ENCODE data around the gene MAN1A2.
A peak's percentile ranks its signal among the peaks of the same experiment; 100 is the strongest.

Gene MAN1A2

DNA sequence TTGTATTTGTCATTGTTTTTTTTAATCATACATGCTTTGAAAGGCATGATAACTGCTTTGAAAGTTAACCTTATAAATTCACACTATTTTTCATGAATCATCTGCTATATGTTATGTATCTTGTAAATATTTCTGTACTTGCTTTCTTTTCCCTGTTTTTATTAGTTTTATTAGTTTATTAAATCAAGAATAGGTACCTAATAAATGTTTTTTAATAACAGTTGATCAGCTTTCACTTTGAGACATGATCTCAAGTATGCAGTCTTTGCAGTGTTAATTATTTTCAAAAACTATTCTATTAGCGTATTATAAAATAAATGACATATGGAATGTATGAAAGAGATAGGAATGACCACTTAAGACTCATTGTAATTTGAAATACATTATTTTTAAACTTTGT, 127.8 kb downstream of the MAN1A2 start:
- DNase-seq (ENCODE audit: low spot score), result no peak

DNA sequence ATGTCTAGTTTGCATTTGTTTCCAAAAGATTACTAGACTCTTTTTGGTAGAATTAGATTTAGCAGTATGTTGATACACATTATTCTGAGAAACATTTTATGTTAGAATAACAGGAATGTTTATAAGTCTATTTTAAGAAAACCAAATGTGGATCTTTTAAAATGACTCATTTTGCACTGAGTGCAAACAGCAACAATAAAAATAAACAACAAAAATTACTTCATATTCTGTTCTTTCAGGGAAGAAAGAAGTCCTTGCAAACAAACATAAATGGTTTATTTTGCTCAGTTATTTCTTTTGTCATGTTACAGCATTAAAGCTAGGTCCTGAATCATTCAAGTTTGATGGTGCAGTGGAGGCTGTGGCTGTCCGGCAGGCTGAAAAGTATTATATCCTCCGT, 131.8 kb downstream of the MAN1A2 start:
- no peak for DNase-seq (ENCODE audit: low spot score)

GRCh38 chr1:117500584-117500983, 133.3 kb downstream of the MAN1A2 start:
- no peak for DNase-seq (ENCODE audit: low spot score)

DNA sequence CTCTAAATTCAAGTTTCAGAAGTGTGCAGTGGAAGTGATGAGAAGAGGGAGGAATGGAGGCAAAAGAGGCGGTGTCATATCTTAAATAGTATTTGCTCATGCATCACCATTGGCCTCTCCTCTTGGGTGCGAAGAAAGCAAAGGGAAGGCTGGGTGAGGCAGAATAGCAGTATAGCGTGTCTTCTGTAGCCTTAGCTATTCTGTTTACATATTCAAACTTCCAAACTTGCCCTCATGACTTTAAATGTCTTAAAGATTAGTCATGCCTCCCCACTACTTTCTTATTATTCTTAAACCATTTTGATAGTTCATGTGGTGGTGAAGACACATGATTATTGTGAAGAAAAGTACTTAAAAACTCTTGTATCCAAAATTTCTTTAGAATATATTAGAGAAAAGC, 134.0 kb downstream of the MAN1A2 start:
- peak; percentile 6 for DNase-seq (ENCODE audit: low spot score)

DNA sequence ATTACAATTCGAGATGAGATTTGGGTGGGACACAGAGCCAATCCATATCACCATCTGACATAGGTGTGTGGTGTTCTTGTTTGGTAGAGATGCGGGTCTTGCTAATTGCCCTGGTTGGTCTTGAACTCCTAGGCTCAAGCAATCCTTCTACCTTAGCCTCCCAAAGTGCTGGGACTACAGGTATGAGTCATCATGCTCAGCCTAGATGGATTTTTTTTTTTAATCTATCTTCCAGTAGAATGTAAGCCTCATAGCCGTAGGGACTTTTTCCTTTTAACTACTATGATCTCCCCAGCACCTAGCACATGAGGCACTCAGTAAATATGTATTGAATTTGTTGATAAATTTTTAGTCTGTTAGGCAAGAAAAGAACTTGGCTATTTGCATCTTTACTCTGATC, 144.0 kb downstream of the MAN1A2 start:
- no peak for DNase-seq (ENCODE audit: low spot score)

DNA sequence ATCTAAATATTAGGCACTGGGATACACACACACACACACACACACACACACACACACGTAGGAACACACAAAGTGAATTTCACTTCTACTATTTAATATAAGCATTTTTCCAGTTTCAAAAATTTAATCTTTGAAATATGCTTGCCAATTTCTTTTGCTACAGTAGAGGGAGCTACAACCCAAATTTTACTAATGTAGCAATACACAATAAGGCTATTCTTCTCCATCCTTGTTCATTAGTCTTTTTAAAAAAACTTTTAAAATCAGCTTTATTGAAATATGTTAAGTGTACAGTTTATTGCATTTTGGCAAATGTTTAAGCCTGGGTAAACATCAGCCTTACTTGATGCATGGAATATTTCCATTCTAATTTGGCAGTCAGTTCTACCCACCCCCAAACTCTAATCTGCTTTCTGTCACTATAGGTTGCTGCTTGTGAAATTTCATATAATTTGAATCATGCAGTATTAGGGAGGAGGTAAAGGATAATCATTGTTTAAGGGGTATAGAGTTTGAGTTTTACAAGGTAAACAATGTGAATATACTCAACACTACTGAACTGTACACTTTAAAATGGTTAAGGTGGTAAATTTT, 145.6 kb downstream of the MAN1A2 start:
- DNase-seq (ENCODE audit: low spot score), result peak; percentile 31

DNA sequence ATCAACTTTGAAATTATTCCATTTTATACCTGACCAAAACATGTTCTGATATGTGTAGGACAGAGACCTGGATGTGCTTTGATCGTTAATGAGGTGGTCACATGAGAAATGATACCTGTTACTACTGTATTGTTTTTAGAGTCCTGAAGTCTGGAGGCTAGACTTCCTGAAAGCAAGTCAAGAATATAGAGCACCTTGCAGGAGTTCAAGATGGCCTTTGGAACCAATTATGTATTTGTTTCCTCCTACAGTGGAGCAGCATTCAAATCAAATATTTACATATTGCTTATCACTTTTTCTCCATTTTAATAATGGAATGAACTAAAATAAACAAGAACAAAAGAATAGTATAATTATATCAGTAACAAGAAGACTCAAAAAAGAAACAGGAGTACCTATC, 155.9 kb downstream of the MAN1A2 start:
- no peak for DNase-seq (ENCODE audit: low spot score)

- no peak for DNase-seq (ENCODE audit: low spot score)
These were observed 159.8 kb downstream of the MAN1A2 start for GRCh38 chr1:117527074-117527473.

DNA sequence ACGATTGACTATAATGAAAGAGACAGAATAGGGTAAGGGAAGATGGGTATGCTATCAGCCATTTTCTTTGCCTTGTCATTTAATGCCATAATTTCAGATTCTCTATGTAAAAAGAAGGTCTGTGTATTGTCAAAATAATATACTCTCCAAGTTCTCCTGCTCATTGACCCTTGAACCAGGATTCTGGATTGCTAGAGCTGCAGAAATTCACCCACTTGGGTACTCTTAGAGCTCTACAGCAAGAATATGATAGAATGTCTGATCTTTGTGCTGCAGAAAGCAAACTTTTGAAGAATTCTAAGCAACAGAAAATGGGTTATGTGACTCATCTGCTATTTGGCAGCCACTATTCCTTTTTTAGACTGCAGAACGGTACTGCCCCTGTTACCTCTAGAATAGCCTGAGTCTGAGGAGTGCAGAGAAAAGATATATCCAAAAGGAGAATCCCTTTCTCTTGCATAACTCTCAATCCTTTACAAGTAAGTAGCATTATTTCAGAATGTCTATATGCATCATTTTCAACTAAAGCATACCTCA, 160.4 kb downstream of the MAN1A2 start:
- DNase-seq (ENCODE audit: low spot score), result peak; percentile 40

GRCh38 chr1:117529683-117530082, 162.4 kb downstream of the MAN1A2 start:
- no peak for DNase-seq (ENCODE audit: low spot score)

DNA sequence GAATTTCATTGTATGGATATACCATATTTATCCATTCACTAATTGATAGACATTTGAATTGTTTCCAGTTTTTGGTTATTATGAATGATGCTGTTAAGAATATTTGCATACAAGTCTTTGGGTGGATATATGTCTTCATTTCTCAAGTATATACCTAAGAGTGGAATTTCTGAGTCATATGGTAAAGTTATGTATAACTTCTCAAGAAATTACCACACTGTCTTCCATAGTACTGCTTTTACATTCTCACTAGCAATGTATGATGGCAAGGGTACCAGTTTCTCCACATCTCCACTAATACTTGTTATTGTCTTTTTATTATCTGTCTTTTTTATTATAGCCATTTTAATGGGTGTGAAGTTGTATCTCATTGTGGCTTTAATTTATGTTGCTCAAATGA, 164.0 kb downstream of the MAN1A2 start:
- no peak for DNase-seq (ENCODE audit: low spot score)

GRCh38 chr1:117534995-117535467, 167.8 kb downstream of the MAN1A2 start:
- DNase-seq (ENCODE audit: low spot score), result peak; percentile 71

DNA sequence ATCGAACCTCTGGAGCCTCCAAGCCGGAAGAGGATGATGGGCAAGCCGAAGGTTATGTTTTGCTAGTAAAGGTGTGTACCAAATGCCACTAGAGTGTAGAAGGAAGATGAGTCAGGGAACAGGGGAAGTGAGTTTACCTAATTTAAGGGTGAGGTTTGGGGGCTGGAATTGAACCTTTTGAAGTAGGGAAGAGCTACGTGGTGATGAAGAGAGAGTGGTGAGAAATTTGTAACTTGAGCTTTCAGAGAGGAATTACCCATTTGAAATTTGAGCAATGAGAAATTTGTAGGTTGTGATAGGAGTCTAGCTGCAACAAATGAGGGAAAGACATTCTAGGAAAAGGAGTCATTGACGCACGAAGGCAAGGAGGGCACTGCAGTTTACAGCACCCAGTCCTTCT, 168.6 kb downstream of the MAN1A2 start:
- DNase-seq (ENCODE audit: low spot score), result no peak

DNA sequence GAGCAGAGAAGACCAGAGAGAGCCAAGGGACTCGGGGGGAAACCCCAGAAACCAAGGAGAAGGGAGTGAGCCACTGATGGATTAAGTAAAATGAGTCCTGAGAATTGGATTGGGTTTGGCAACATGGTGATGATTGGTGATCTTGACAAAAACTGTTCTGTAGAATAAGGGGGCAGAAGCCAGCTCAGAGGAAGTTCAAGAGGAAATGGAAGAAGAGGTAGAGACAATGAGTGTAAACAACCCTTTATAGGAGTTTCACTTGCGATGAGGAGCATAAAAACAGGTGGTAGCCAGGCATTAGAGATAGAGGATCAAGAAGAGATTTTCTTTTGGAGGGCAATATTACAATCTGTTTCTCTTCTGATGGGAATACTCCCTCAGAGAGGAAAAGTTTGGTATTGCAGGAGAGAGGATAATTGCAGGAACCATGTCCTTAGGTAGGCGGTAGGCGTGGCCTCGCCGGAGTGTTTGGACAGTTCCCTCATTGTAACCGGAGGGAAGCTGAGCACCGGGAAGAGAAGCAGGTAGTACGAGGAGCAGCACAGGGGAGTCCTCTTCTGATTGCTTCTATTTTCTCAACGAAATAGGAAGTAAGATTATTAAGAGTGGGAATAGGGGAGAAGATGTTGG, 170.2 kb downstream of the MAN1A2 start:
- no peak for DNase-seq (ENCODE audit: low spot score)

- no peak for DNase-seq (ENCODE audit: low spot score)
These were observed 173.3 kb downstream of the MAN1A2 start for GRCh38 chr1:117540532-117540931.

GRCh38 chr1:117541003-117541402, 173.8 kb downstream of the MAN1A2 start:
- DNase-seq (ENCODE audit: low spot score), result no peak

GRCh38 chr1:117541585-117541984, 174.3 kb downstream of the MAN1A2 start:
- DNase-seq (ENCODE audit: low spot score), result no peak

GRCh38 chr1:117544509-117545109, 177.4 kb downstream of the MAN1A2 start:
- DNase-seq (ENCODE audit: low spot score), result no peak

DNA sequence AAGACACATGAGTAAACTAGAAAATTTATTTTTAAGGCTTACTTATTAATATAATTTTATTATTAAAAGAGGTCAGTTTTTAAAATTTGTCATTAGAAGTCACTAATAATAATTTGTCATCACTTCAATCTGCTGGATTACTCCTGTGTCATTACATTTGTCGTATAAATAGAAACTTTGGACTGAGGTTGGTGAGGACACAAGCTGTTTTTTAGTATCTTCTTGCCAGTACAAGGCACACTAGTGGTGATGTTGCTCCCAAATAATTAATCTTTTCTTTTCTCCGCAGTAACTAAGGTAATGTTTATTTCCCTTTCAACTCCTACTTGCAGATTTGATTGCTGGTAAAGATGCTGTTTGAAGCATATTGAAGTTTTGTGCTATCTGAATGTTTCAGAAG, 179.2 kb downstream of the MAN1A2 start:
- DNase-seq (ENCODE audit: low spot score), result no peak

GRCh38 chr1:117553471-117553870, 186.2 kb downstream of the MAN1A2 start:
- no peak for DNase-seq (ENCODE audit: low spot score)

DNA sequence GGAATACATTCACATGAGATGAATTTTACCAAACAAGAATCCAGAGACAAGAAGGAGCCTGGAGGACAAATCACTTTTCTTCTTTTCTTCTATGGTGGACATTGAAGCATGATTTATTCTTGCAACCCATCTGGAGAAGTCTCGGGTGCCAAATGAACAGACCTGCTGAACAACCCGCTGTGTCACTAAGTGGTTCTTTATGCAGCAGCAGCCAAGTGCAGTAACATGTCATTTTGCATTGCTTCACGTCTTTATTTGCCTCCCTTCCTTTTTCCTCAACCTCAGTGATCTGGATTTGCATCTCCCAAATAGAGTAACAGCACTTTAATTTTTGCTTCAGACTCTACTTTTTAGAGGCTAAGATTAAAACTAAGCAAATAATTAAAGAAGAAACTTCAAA, 188.6 kb downstream of the MAN1A2 start:
- no peak for DNase-seq (ENCODE audit: low spot score)

- no peak for DNase-seq (ENCODE audit: low spot score)
These were observed 189.1 kb downstream of the MAN1A2 start for GRCh38 chr1:117556341-117556740.

DNA sequence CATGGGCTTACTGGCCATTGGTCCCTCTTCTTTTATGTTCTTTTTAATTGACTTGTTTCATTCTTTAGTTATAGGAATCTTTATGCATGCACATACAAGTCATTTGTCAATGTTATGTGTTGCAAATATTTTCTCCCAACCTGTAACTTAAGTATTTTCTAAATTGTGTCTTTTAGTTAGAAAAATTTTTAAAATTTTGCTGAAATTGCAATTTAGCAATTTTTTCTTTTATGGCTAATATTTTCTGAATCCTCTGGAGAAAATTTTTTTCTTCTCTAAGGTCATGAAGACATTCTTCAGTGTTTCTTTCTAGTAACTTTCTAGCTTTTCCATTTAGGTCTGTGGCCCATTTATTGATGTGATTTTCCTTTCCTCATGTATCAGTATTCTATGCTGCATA, 189.7 kb downstream of the MAN1A2 start:
- DNase-seq (ENCODE audit: low spot score), result no peak

Data from AG20443 (cell line).